Measurements from ENCODE around the gene ITGA1.

Gene ITGA1

GRCh38 chr5:52758014-52758413, 29.7 kb upstream of the ITGA1 start:
- H3K4me3 ChIP-seq (ENCODE audit: low read depth, low read length): no peak overlapping the region
- CTCF ChIA-PET: interaction anchor here (1.4 kb wide), 1 partner anchor 9 kb away, joined by 6 read pairs; no protein-coding TSS in a partner anchor
- TF ChIP-seq CTCF (IDR thresholded peaks at IDR 0.05; ENCODE audit: insufficient read depth, low read length, missing control alignments): no peak
- DNase-seq (ENCODE audit: low read depth, low spot score): no peak
- POLR2A ChIA-PET: no interaction called here

- CTCF ChIA-PET: no interaction called here
- peak; percentile 42 for DNase-seq (ENCODE audit: low read depth, low spot score)
- no peak for TF ChIP-seq CTCF (IDR thresholded peaks at IDR 0.05; ENCODE audit: insufficient read depth, low read length, missing control alignments)
- no peak overlapping the region for H3K4me3 ChIP-seq (ENCODE audit: low read depth, low read length)
- POLR2A ChIA-PET: no interaction called here
Measured at GRCh38 chr5:52759331-52759730, 28.4 kb upstream of the ITGA1 start.

- DNase-seq (ENCODE audit: low read depth, low spot score): no peak
- no peak for TF ChIP-seq CTCF (IDR thresholded peaks at IDR 0.05; ENCODE audit: insufficient read depth, low read length, missing control alignments)
- CTCF ChIA-PET: no interaction called here
- no peak overlapping the region for H3K4me3 ChIP-seq (ENCODE audit: low read depth, low read length)
- POLR2A ChIA-PET: no interaction called here
Measured at GRCh38 chr5:52760695-52761366, 26.9 kb upstream of the ITGA1 start.

- no peak overlapping the region for H3K4me3 ChIP-seq (ENCODE audit: low read depth, low read length)
- no peak for TF ChIP-seq CTCF (IDR thresholded peaks at IDR 0.05; ENCODE audit: insufficient read depth, low read length, missing control alignments)
- CTCF ChIA-PET: interaction anchor here (0.5 to 2.0 kb wide), 3 partner anchors 9 to 98 kb away, joined by 3 to 6 read pairs (median 3); no protein-coding TSS in a partner anchor
- no peak for DNase-seq (ENCODE audit: low read depth, low spot score)
- POLR2A ChIA-PET: no interaction called here
Measured at GRCh38 chr5:52767217-52767743, 20.4 kb upstream of the ITGA1 start.

DNA sequence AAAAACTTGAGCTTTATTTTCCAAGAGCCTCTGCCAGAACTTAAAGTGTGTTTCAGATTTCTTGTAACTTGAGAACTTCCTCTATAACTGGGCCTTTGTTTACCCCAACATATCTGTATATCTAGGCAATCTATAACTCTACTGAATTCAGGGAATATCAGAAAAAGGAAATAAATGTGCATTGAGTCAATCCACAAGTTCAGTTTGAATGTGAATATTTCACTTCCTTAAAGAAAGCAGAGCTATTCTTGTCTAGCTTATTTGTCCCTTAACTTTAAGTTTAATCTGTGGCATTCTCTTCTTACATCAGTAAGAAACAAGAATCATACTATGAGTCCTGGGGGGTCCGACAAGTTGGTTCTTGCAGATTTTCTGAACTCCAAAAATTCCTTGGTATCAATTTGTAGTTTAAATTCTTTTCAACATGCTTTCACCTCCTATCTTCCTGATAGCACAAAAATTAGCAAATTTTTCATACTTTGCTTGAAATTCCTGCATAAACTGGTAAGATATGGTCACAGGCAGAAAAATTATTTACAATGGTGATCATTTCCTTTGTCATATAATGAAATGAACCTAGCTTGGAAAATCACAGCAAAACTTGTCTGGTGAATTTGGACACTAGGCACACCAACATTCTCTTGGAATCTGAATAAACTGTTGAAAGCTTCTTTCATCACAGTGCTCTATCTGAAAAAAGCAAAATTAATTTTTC, 19.8 kb upstream of the ITGA1 start:
- H3K4me3 ChIP-seq (ENCODE audit: low read depth, low read length): no peak overlapping the region
- CTCF ChIA-PET: interaction anchor here (0.5 to 1.3 kb wide), 2 partner anchors 75 to 98 kb away, joined by 3 read pairs; no protein-coding TSS in a partner anchor

More for the DNA sequence above, 19.8 kb upstream of the ITGA1 start:
- POLR2A ChIA-PET: interaction anchor here (0.6 kb wide), 1 partner anchor 76 kb away, joined by 3 read pairs; no protein-coding TSS in a partner anchor
- no peak for DNase-seq (ENCODE audit: low read depth, low spot score)
- no peak for TF ChIP-seq CTCF (IDR thresholded peaks at IDR 0.05; ENCODE audit: insufficient read depth, low read length, missing control alignments)
